PC-9 (cell line): ENCODE data around the gene KRTAP10-3.

Experiments used
- CTCF ChIP-seq: fragments of 200-600 bp; sonication (generic); conservative IDR thresholded peaks from 2 replicates; pipeline ENCODE4 v1.6.1; 2017; ENCODE audit warnings: mixed run types, antibody characterized with exemption, mild to moderate bottlenecking, moderate library complexity
- EZH2 ChIP-seq: fragments of 200-600 bp; sonication (generic); IDR thresholded peaks from 2 replicates; pipeline ENCODE4 v1.8.0; 2017; ENCODE audit warnings: antibody characterized with exemption, low read depth

DNA sequence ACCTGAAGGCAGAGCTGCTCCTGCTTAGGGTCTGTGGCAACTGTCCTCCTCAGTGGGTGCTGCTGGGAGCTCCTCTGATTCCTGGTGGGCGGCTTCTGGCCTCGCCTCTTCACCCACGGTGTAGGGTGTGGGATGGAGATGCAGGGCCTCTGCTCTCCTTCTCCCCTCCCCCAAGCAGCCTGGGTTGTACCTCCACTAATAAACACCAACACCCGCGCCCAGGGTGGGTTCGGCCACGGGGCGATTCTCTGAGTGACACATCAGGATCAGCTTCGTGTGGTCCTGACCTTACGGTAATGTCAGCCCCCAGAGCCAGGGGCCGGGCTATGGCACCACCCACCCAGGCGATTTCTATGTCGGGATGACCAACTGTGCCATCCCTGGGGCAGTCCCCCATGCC, 42.3 kb downstream of the KRTAP10-3 start:
- TF ChIP-seq CTCF (no peak), EZH2 (no peak)
